Ascending aorta (tissue), 2 donors: ENCODE data around the gene DRAM1. TPM values are rescaled to one million over a fixed set of nuclear protein-coding genes. Genes with fewer than 3 reads are reported as not detected.

ENCODE experiments used
- DNase-seq, 2 donors: peaks; one replicate each; pipeline ENCODE4 v3.0.0-alpha.2; 2019; ENCODE audit warnings: low spot score in 2 of 2
- H3K27ac ChIP-seq, 2 donors: fragments of 200-600 bp; sonication (generic); one replicate each; pipeline ENCODE4 v1.5.1; 2016 to 2017; ENCODE audit warnings: mild to moderate bottlenecking in 1 of 2
- H3K27me3 ChIP-seq: fragments of 200-600 bp; sonication (generic); one replicate; pipeline ENCODE4 v1.5.1; 2017
- H3K36me3 ChIP-seq, 2 donors: fragments of 200-600 bp; sonication (generic); one replicate each; pipeline ENCODE4 v1.5.1; 2016
- H3K4me1 ChIP-seq, 2 donors: fragments of 200-600 bp; sonication (generic); one replicate each; pipeline ENCODE4 v1.5.1; 2016 to 2017; ENCODE audit warnings: mild to moderate bottlenecking in 1 of 2
- H3K4me3 ChIP-seq, 2 donors: fragments of 200-600 bp; sonication (generic); one replicate each; pipeline ENCODE4 v1.5.1; 2016 to 2017; ENCODE audit warnings: mild to moderate bottlenecking in 1 of 2
- H3K9me3 ChIP-seq, 2 donors: fragments of 200-600 bp; sonication (generic); one replicate each; pipeline ENCODE4 v1.5.1; 2016
- intact Hi-C: fragments of 100-400 bp; cut with DNase I; formaldehyde crosslinking; loops from one replicate; pipeline ENCODE4 v1.15.1; 2023
- total RNA-seq: library from RNA; depleted of rRNA; stranded (reverse); fragments of >200 nt; gene quantifications from one replicate; pipeline ENCODE4 v1.1.0, GENCODE V29; 2016
- TF ChIP-seq, protein P1 (sequence below), 3 experiments: fragments of 200-600 bp in 2 of 3; fragments of 450-650 bp in 1 of 3; sonication (generic) in 2 of 3; IDR thresholded peaks; one replicate each; pipeline ENCODE4 v1.5.1; 2016 to 2019; ENCODE audit warnings: antibody characterized with exemption in 3 of 3, mild to moderate bottlenecking in 1 of 3, moderate library complexity in 1 of 3

The DRAM1 gene
- total RNA-seq, 1 donor from 2014 or later, result 8.8 TPM

DNA sequence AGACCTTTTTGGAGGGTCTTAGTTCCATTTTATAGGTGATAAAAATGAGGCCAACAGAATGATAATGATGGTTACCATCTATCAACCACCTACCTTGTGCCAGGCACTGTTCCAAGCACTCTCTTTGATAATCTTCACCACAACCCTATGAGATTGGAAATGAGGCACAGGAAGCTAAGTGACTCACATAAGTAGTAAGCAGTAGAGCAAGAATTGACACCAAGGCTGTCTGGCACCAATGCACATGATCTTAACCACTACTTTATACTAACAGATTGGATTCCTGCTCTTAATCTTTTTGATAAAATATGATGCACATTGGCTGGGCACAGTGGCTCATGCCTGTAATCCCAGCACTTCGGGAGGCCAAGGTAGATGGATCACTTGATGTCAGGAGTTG lies 91.4 kb downstream of the DRAM1 start:
- intact Hi-C loops, result no loop called here
- no peaks in the 10 kb centered on the region for H3K9me3 ChIP-seq
- TF ChIP-seq, protein P1, sequence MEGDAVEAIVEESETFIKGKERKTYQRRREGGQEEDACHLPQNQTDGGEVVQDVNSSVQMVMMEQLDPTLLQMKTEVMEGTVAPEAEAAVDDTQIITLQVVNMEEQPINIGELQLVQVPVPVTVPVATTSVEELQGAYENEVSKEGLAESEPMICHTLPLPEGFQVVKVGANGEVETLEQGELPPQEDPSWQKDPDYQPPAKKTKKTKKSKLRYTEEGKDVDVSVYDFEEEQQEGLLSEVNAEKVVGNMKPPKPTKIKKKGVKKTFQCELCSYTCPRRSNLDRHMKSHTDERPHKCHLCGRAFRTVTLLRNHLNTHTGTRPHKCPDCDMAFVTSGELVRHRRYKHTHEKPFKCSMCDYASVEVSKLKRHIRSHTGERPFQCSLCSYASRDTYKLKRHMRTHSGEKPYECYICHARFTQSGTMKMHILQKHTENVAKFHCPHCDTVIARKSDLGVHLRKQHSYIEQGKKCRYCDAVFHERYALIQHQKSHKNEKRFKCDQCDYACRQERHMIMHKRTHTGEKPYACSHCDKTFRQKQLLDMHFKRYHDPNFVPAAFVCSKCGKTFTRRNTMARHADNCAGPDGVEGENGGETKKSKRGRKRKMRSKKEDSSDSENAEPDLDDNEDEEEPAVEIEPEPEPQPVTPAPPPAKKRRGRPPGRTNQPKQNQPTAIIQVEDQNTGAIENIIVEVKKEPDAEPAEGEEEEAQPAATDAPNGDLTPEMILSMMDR (IDR thresholded peaks at IDR 0.05), result no peak

More for the DNA sequence above, 91.4 kb downstream of the DRAM1 start:
- Histone ChIP-seq H3K4me3 (no peak overlapping the region), H3K27ac (no peak overlapping the region), H3K4me1 (no peaks in the 10 kb centered on the region), H3K27me3 (no peaks in the 10 kb centered on the region), H3K36me3 (no peaks in the 10 kb centered on the region)
- no peak for DNase-seq

Other genes starting within 250 kb of the DRAM1 start
- 56.6 TPM for gene CHPT1, start 179.9 kb upstream of the DRAM1 start, total RNA-seq
- gene SYCP3, start 138.1 kb upstream of the DRAM1 start, total RNA-seq, result not detected
- 9.5 TPM for gene GNPTAB, start 46.6 kb upstream of the DRAM1 start, total RNA-seq
- gene WASHC3, start 184.4 kb downstream of the DRAM1 start, total RNA-seq, result 36.4 TPM
- 66.9 TPM for gene NUP37, start 242.5 kb downstream of the DRAM1 start, total RNA-seq
- gene PARPBP, start 242.6 kb downstream of the DRAM1 start, total RNA-seq, result 0.64 TPM